ENCODE results near the gene PSMD2.

Gene PSMD2

GRCh38 chr3:184283681-184284080 lies 15.4 kb upstream of the PSMD2 start:
- DNase-seq, result no peak

GRCh38 chr3:184284696-184285095 lies 14.3 kb upstream of the PSMD2 start:
- peak; percentile 36 for DNase-seq

GRCh38 chr3:184289426-184289938 lies 9.6 kb upstream of the PSMD2 start:
- DNase-seq, result peak; percentile 60

GRCh38 chr3:184290331-184290730 lies 8.7 kb upstream of the PSMD2 start:
- no peak for DNase-seq

- no peak for DNase-seq
Observed at GRCh38 chr3:184291044-184291737, 7.8 kb upstream of the PSMD2 start.

GRCh38 chr3:184291738-184292445 lies 7.1 kb upstream of the PSMD2 start:
- no peak for DNase-seq

GRCh38 chr3:184295771-184296170 lies 3.3 kb upstream of the PSMD2 start:
- no peak for DNase-seq

GRCh38 chr3:184296616-184297015 lies 2.4 kb upstream of the PSMD2 start:
- DNase-seq, result no peak

GRCh38 chr3:184299488-184300377 lies 692 bp downstream of the PSMD2 start:
- DNase-seq, result no peak

- no peak for DNase-seq
Observed at GRCh38 chr3:184300378-184300720, 1.3 kb downstream of the PSMD2 start.

- no peak for DNase-seq
Observed at GRCh38 chr3:184305577-184305976, 6.5 kb downstream of the PSMD2 start.

GRCh38 chr3:184306341-184306972 lies 7.4 kb downstream of the PSMD2 start:
- no peak for DNase-seq

GRCh38 chr3:184307915-184308314 lies 8.9 kb downstream of the PSMD2 start:
- DNase-seq, result no peak

- DNase-seq, result no peak
Observed at GRCh38 chr3:184308744-184309143, 9.7 kb downstream of the PSMD2 start.

- DNase-seq, result no peak
Observed at GRCh38 chr3:184311633-184312032, 12.6 kb downstream of the PSMD2 start.

GRCh38 chr3:184314363-184314699 lies 15.3 kb downstream of the PSMD2 start, which contains the start of gene EIF4G1:
Gene EIF4G1, plus strand, starts transcription at chr3:184314606. Its CDS starts 1,191 bp downstream, at chr3:184315797.
- DNase-seq, result peak; percentile 94

GRCh38 chr3:184314700-184315542 lies 15.9 kb downstream of the PSMD2 start:
- DNase-seq, result peak; percentile 80

GRCh38 chr3:184315543-184315867 lies 16.5 kb downstream of the PSMD2 start:
- DNase-seq, result no peak

- DNase-seq, result peak; percentile 26
Observed at GRCh38 chr3:184315871-184316661, 17.0 kb downstream of the PSMD2 start.

- no peak for DNase-seq
Observed at GRCh38 chr3:184316792-184317191, 17.8 kb downstream of the PSMD2 start.

GRCh38 chr3:184317201-184317600 lies 18.2 kb downstream of the PSMD2 start:
- DNase-seq, result no peak

All from CD4-positive, alpha-beta T cell treated with Interleukin-12 subunit alpha and Interleukin-12 subunit beta, for 1 hour (primary cell).